HepG2 (cell line): ENCODE results near the gene PCAT6. TPM values are rescaled to one million over a fixed set of nuclear protein-coding genes. Genes with fewer than 3 reads are reported as not detected.

ENCODE experiments used
- ATAC-seq: fragments of 200-7000 bp; cut with Tn5 transposase; 3 replicates; pipeline ENCODE4 v1.9.1; 2020; ENCODE audit warnings: mild to moderate bottlenecking, moderate library complexity
- BruUV-seq: library from RNA; stranded (reverse); fragments of 400-500 nt; replicated peaks from 2 replicates; lab custom pipeline; 2021; lab: Mats Ljungman, UMichigan
- CTCF ChIA-PET: fragments of 300-600 bp; formaldehyde crosslinking; extraction: SDS; loops from one replicate; lab custom pipeline; 2021; ENCODE audit warnings: low total read pairs, inconsistent platforms, low intra/inter-chr PET ratio; lab: Yijun Ruan, JAX
- POLR2A ChIA-PET: fragments of 350-600 bp; sonication (Branson Sonifier 250); formaldehyde crosslinking; loops from one replicate; lab custom pipeline; 2020; ENCODE audit warnings: antibody characterized with exemption, inconsistent platforms; lab: Yijun Ruan, JAX
- DNase-seq: peaks from one replicate; pipeline ENCODE4 v3.0.0-alpha.2; 2015; ENCODE audit warnings: low spot score
- FAIRE-seq: peaks from 3 replicates; lab custom pipeline; 2011; peaks lifted over from hg19 to GRCh38; lab: Jason Lieb, UNC
- H2AFZ ChIP-seq: one replicate; pipeline ENCODE4 v1.6.1; 2011; ENCODE audit warnings: low read length, inconsistent platforms
- H3K27ac ChIP-seq: fragments of 300-600 bp; 3 replicates; pipeline ENCODE4 v1.8.0; 2011; ENCODE audit warnings: mixed run types, mild to moderate bottlenecking, mixed read lengths, low read length, inconsistent platforms; ENCODE audit not compliant: insufficient read depth; ENCODE audit errors: extremely low read length
- H3K27me3 ChIP-seq, 2 experiments: fragments of 200-600 bp in 1 of 2; 2 replicates in 1 of 2; 3 replicates in 1 of 2; pipeline versions ENCODE4 v1.6.0 to v1.8.0; 2011; ENCODE audit warnings: low read length in 2 of 2, mild to moderate bottlenecking in 2 of 2, moderate library complexity in 2 of 2, inconsistent platforms in 1 of 2; ENCODE audit not compliant: insufficient read depth in 2 of 2, control insufficient read depth in 1 of 2
- H3K36me3 ChIP-seq, 2 experiments: fragments of 200-600 bp in 1 of 2; replicated peaks in 1 of 2; 2 replicates in 1 of 2; 3 replicates in 1 of 2; pipeline versions ENCODE4 v1.5.1 to v1.8.0; 2011; ENCODE audit warnings: low read length in 2 of 2, inconsistent platforms in 1 of 2; ENCODE audit not compliant: insufficient read depth in 2 of 2, control insufficient read depth in 1 of 2
- H3K4me1 ChIP-seq: 2 replicates; pipeline ENCODE4 v1.5.1; 2012; ENCODE audit warnings: low read length, inconsistent platforms; ENCODE audit not compliant: insufficient read depth
- H3K4me2 ChIP-seq: 2 replicates; pipeline ENCODE4 v1.6.0; 2011; ENCODE audit warnings: low read depth, low read length, inconsistent platforms
- H3K4me3 ChIP-seq, 3 experiments: fragments of 200-600 bp in 1 of 3; sonication (generic), shearing (Covaris generic) in 1 of 3; replicated peaks in 1 of 3; 2 replicates each; pipeline ENCODE4 v1.5.1; 2011 to 2016; ENCODE audit warnings: low read length in 3 of 3, inconsistent platforms in 2 of 3, low read depth in 2 of 3, mild to moderate bottlenecking in 2 of 3, control low read depth in 1 of 3, mixed read lengths in 1 of 3; ENCODE audit not compliant: insufficient read depth in 1 of 3
- H3K79me2 ChIP-seq: one replicate; pipeline ENCODE4 v1.6.1; 2011; ENCODE audit warnings: low read length, inconsistent platforms; ENCODE audit not compliant: insufficient read depth
- H3K9ac ChIP-seq: 2 replicates; pipeline ENCODE4 v1.6.0; 2011; ENCODE audit warnings: mild to moderate bottlenecking, low read depth, low read length, inconsistent platforms; ENCODE audit not compliant: insufficient read depth
- H3K9me3 ChIP-seq: 2 replicates; pipeline ENCODE4 v1.5.1; 2012; ENCODE audit warnings: mild to moderate bottlenecking, low read length
- H4K20me1 ChIP-seq: 2 replicates; pipeline ENCODE4 v1.6.0; 2011; ENCODE audit warnings: inconsistent platforms, mild to moderate bottlenecking, low read length, moderate library complexity; ENCODE audit not compliant: insufficient read depth
- ARHGAP35 ChIP-seq: sonication (generic); formaldehyde crosslinking; IDR thresholded peaks from 2 replicates; pipeline ENCODE4 v1.9.0; 2022; ENCODE audit warnings: mild to moderate bottlenecking, inconsistent platforms, moderate library complexity, missing genetic modification reagents, borderline replicate concordance
- NFKBIZ ChIP-seq: IDR thresholded peaks from 2 replicates; pipeline ENCODE4 v1.6.1; 2018; ENCODE audit warnings: missing genetic modification reagents, missing compliant biosample characterization
- PAXIP1 ChIP-seq: sonication (generic); formaldehyde crosslinking; conservative IDR thresholded peaks from 2 replicates; pipeline ENCODE4 v1.4.0; 2020; ENCODE audit warnings: mild to moderate bottlenecking, missing genetic modification reagents, moderate library complexity
- SNAI1 ChIP-seq: sonication (generic); formaldehyde crosslinking; IDR thresholded peaks from 2 replicates; pipeline ENCODE4 v1.5.0; 2020; ENCODE audit warnings: mild to moderate bottlenecking, missing genetic modification reagents, borderline replicate concordance
- SOX6 ChIP-seq, 2 experiments: fragments of 450-650 bp in 1 of 2; sonication (generic) in 1 of 2; formaldehyde crosslinking in 1 of 2; IDR thresholded peaks; 2 replicates each; pipeline versions ENCODE4 v1.4.0 to v1.6.1; 2017 to 2020; ENCODE audit warnings: antibody characterized with exemption in 1 of 2, mild to moderate bottlenecking in 1 of 2, missing genetic modification reagents in 1 of 2
- ZBTB20 ChIP-seq: sonication (generic); formaldehyde crosslinking; IDR thresholded peaks from 2 replicates; pipeline ENCODE4 v1.8.1; 2023; ENCODE audit warnings: missing genetic modification reagents, low read depth, mild to moderate bottlenecking, borderline replicate concordance
- ZFY ChIP-seq: sonication (generic); formaldehyde crosslinking; IDR thresholded peaks from 2 replicates; pipeline ENCODE4 v1.4.0; 2020; ENCODE audit warnings: missing genetic modification reagents
- ZNF136 ChIP-seq: sonication (generic); formaldehyde crosslinking; IDR thresholded peaks from 2 replicates; pipeline ENCODE4 v1.8.1; 2022; ENCODE audit warnings: low read depth, mild to moderate bottlenecking, moderate library complexity, missing genetic modification reagents
- ZNF263 ChIP-seq: sonication (generic); formaldehyde crosslinking; IDR thresholded peaks from 2 replicates; pipeline ENCODE4 v1.4.0; 2020; ENCODE audit warnings: missing genetic modification reagents
- ZNF546 ChIP-seq: sonication (generic); formaldehyde crosslinking; conservative IDR thresholded peaks from 2 replicates; pipeline ENCODE4 v1.8.1; 2023; ENCODE audit warnings: mild to moderate bottlenecking, missing genetic modification reagents
- ZNF850 ChIP-seq: sonication (generic); formaldehyde crosslinking; conservative IDR thresholded peaks from 2 replicates; pipeline ENCODE4 v1.9.0; 2021; ENCODE audit warnings: mild to moderate bottlenecking, missing genetic modification reagents
- ZNF891 ChIP-seq: sonication (generic); formaldehyde crosslinking; IDR thresholded peaks from 2 replicates; pipeline ENCODE4 v1.5.0; 2020; ENCODE audit warnings: mild to moderate bottlenecking, missing genetic modification reagents
- ZSCAN31 ChIP-seq: sonication (generic); formaldehyde crosslinking; IDR thresholded peaks from 2 replicates; pipeline ENCODE4 v1.5.0; 2020; ENCODE audit warnings: low read depth, mild to moderate bottlenecking, missing genetic modification reagents
- ZZZ3 ChIP-seq: sonication (generic); formaldehyde crosslinking; IDR thresholded peaks from 2 replicates; pipeline ENCODE4 v1.4.0; 2020; ENCODE audit warnings: missing genetic modification reagents, mild to moderate bottlenecking, borderline replicate concordance
- WGBS: methylation state at CpG from one replicate; pipeline ENCODE4 v1.1.6; 2017; ENCODE audit warnings: low lambda C conversion rate; 5-methylcytosine and 5-hydroxymethylcytosine counted together
- in situ Hi-C: cut with HindIII; loops from 2 replicates; pipeline ENCODE4 v1.10.0; 2017; ENCODE audit warnings: low pct_unique_long_range_greater_than_20kb; ENCODE audit not compliant: extremely low pct_ligation_motif_present
- intact Hi-C: fragments of 100-400 bp; cut with micrococcal nuclease; formaldehyde crosslinking; loops from one replicate; pipeline ENCODE4 v1.10.0; 2022; ENCODE audit not compliant: unreplicated experiment
- polyA plus RNA-seq, 8 experiments: library from polyadenylated mRNA; depleted of rRNA in 3 of 8; stranded (reverse) in 7 of 8; unstranded in 1 of 8; fragments of >200 nt; fragmentation: Illumina TruSeq in 4 of 8; extraction: Trizol in 4 of 8; gene quantifications; 2 replicates each; pipeline versions ENCODE4 v1.2.1 to v1.2.3, GENCODE V29; 2011 to 2016; ENCODE audit warnings: low read depth in 4 of 8, missing spikeins in 1 of 8, mixed read lengths in 1 of 8; ENCODE audit not compliant: insufficient read depth in 1 of 8
- total RNA-seq, 5 experiments: library from RNA; depleted of rRNA; stranded (reverse); fragments of >200 nt; fragmentation: Illumina TruSeq; extraction: Trizol; gene quantifications; 2 replicates each; pipeline ENCODE4 v1.2.3, GENCODE V29; 2016; ENCODE audit warnings: low read depth in 1 of 5

Gene PCAT6
- total and polyA plus RNA-seq, 2 of the 13 experiments (the other 11 are each of a cell fraction or from before 2014, with no cell fraction given): 0.60 to 4.4 TPM

- ChIA-PET CTCF (no interaction called here), POLR2A (interaction anchor here (2.2 to 2.9 kb wide), 2 partner anchors 13 to 40 kb away, joined by 6 to 33 read pairs; partner anchors contain the start of gene RABIF)
- intact Hi-C loops (no loop called here), in situ Hi-C loops (no loop called here)
- WGBS: 29% methylated on average over 2 of the region's 2 CpGs
- no TSS peak for BruUV-seq
- Histone ChIP-seq H3K79me2 (no peaks in the 10 kb centered on the region), H3K9me3 (no peaks in the 10 kb centered on the region), H3K4me2 (no peak overlapping the region), H4K20me1 (no peaks in the 10 kb centered on the region), H2AFZ (no peak overlapping the region), H3K9ac (no peak overlapping the region), H3K4me1 (peaks cover 50% of the 10 kb centered on the region), H3K27ac (peak overlapping the region; percentile 41), H3K36me3 (peaks cover 0 to 5% of the 10 kb centered on the region in 2 experiments; a peak in 1 of 5 replicates), H3K4me3 (no peak overlapping the region), H3K27me3 (no peaks in the 10 kb centered on the region)
- DNase-seq (no peak), FAIRE-seq (no peak), ATAC-seq (peak; percentile 19)
- peak; percentile 20; the same call in 1 of the 2 replicates for TF ChIP-seq PAXIP1 (CRISPR knock-in tag)
- no peak for TF ChIP-seq ZNF546
Measured at GRCh38 chr1:202848191-202848542, 37.4 kb downstream of the PCAT6 start.

- Histone ChIP-seq H3K27ac (peak overlapping the region; percentile 38), H3K4me1 (peaks cover 50% of the 10 kb centered on the region), H3K79me2 (no peaks in the 10 kb centered on the region), H3K9me3 (no peaks in the 10 kb centered on the region), H3K27me3 (no peaks in the 10 kb centered on the region), H3K36me3 (peaks cover 1 to 12% of the 10 kb centered on the region in 2 experiments; a peak in 2 of 5 replicates), H3K9ac (0 out of 2 replicates have a peak overlapping the region, but pooled peaks have one; percentile 3), H3K4me2 (no peak overlapping the region), H2AFZ (no peak overlapping the region), H3K4me3 (no peak overlapping the region), H4K20me1 (no peaks in the 10 kb centered on the region)
- peak; percentile 27 for ATAC-seq
- ChIA-PET POLR2A (interaction anchor here (0.6 to 1.3 kb wide), 2 partner anchors 10 to 11 kb away, joined by 3 read pairs; no protein-coding TSS in a partner anchor), CTCF (no interaction called here)
- no peak for DNase-seq
- WGBS: 79% methylated on average over 7 of the region's 7 CpGs
- intact Hi-C loops (no loop called here), in situ Hi-C loops (no loop called here)
- no TSS peak for BruUV-seq
- FAIRE-seq: no peak
- no peak for TF ChIP-seq ZNF891 (CRISPR knock-in tag)
- no peak; the same call in 1 of the 2 replicates for TF ChIP-seq ZSCAN31 (CRISPR knock-in tag)
- TF ChIP-seq ZZZ3: no peak
- TF ChIP-seq SOX6 (IDR thresholded peaks at IDR 0.05): no peak
- no peak for TF ChIP-seq SOX6 (CRISPR knock-in tag; IDR thresholded peaks at IDR 0.05)
- 0 out of 2 replicates have a peak, but pooled peaks have one; percentile 16 for TF ChIP-seq ZFY (CRISPR knock-in tag)
- TF ChIP-seq ZNF263 (CRISPR knock-in tag): 0 out of 2 replicates have a peak, but pooled peaks have one; percentile 28
- no peak for TF ChIP-seq NFKBIZ
- TF ChIP-seq ARHGAP35: no peak
- TF ChIP-seq SNAI1: no peak
- no peak for TF ChIP-seq ZNF136 (CRISPR knock-in tag)
- no peak for TF ChIP-seq ZNF850 (CRISPR knock-in tag)
- no peak for TF ChIP-seq ZBTB20 (CRISPR knock-in tag)
Measured at GRCh38 chr1:202850593-202851362, 40.0 kb downstream of the PCAT6 start.
